Measurements from ENCODE around the gene PAPSS1. TPM values are rescaled to one million over a fixed set of nuclear protein-coding genes. Genes with fewer than 3 reads are reported as not detected.

Gene PAPSS1
- total RNA-seq, 1 donor from 2014 or later: 450 TPM

GRCh38 chr4:107589269-107589668 lies 130.8 kb downstream of the PAPSS1 start:
- H3K4me1 Mint-ChIP-seq (ENCODE audit: unreplicated experiment): no peaks in the 10 kb centered on the region
- H3K27ac Mint-ChIP-seq (ENCODE audit: unreplicated experiment): no peak overlapping the region
- H3K4me3 Mint-ChIP-seq (ENCODE audit: unreplicated experiment): no peak overlapping the region
- TF ChIP-seq CTCF (IDR thresholded peaks at IDR 0.05; ENCODE audit: unreplicated experiment): no peak
- peaks cover 9% of the 10 kb centered on the region for H3K36me3 Mint-ChIP-seq (ENCODE audit: low read depth, unreplicated experiment)
- no peak for DNase-seq (ENCODE audit: low spot score)
- H3K9me3 Mint-ChIP-seq (ENCODE audit: unreplicated experiment): peaks cover 5% of the 10 kb centered on the region
- H3K27me3 Mint-ChIP-seq (ENCODE audit: unreplicated experiment): no peaks in the 10 kb centered on the region

GRCh38 chr4:107586371-107586770 lies 133.7 kb downstream of the PAPSS1 start:
- no peak for TF ChIP-seq CTCF (IDR thresholded peaks at IDR 0.05; ENCODE audit: unreplicated experiment)
- H3K27me3 Mint-ChIP-seq (ENCODE audit: unreplicated experiment): peaks cover 1% of the 10 kb centered on the region
- no peaks in the 10 kb centered on the region for H3K4me1 Mint-ChIP-seq (ENCODE audit: unreplicated experiment)
- H3K27ac Mint-ChIP-seq (ENCODE audit: unreplicated experiment): no peak overlapping the region
- H3K9me3 Mint-ChIP-seq (ENCODE audit: unreplicated experiment): peaks cover 5% of the 10 kb centered on the region
- H3K36me3 Mint-ChIP-seq (ENCODE audit: low read depth, unreplicated experiment): peaks cover 9% of the 10 kb centered on the region
- H3K4me3 Mint-ChIP-seq (ENCODE audit: unreplicated experiment): no peak overlapping the region
- no peak for DNase-seq (ENCODE audit: low spot score)

GRCh38 chr4:107579099-107579498 lies 140.9 kb downstream of the PAPSS1 start:
- peaks cover 1% of the 10 kb centered on the region for H3K27me3 Mint-ChIP-seq (ENCODE audit: unreplicated experiment)
- no peak overlapping the region for H3K27ac Mint-ChIP-seq (ENCODE audit: unreplicated experiment)
- no peaks in the 10 kb centered on the region for H3K4me1 Mint-ChIP-seq (ENCODE audit: unreplicated experiment)
- no peak for DNase-seq (ENCODE audit: low spot score)
- H3K4me3 Mint-ChIP-seq (ENCODE audit: unreplicated experiment): no peak overlapping the region
- H3K36me3 Mint-ChIP-seq (ENCODE audit: low read depth, unreplicated experiment): peaks cover 8% of the 10 kb centered on the region
- H3K9me3 Mint-ChIP-seq (ENCODE audit: unreplicated experiment): no peaks in the 10 kb centered on the region
- no peak for TF ChIP-seq CTCF (IDR thresholded peaks at IDR 0.05; ENCODE audit: unreplicated experiment)

- Mint-ChIP-seq H3K36me3 (ENCODE audit: low read depth, unreplicated experiment) (peaks cover 8% of the 10 kb centered on the region), H3K4me3 (ENCODE audit: unreplicated experiment) (no peak overlapping the region), H3K4me1 (ENCODE audit: unreplicated experiment) (no peaks in the 10 kb centered on the region), H3K9me3 (ENCODE audit: unreplicated experiment) (no peaks in the 10 kb centered on the region), H3K27ac (ENCODE audit: unreplicated experiment) (no peak overlapping the region), H3K27me3 (ENCODE audit: unreplicated experiment) (peaks cover 1% of the 10 kb centered on the region)
- TF ChIP-seq CTCF (IDR thresholded peaks at IDR 0.05; ENCODE audit: unreplicated experiment): no peak
- DNase-seq (ENCODE audit: low spot score): no peak
Measured at GRCh38 chr4:107578321-107578720, 141.7 kb downstream of the PAPSS1 start.

- TF ChIP-seq CTCF (IDR thresholded peaks at IDR 0.05; ENCODE audit: unreplicated experiment): no peak
- H3K27me3 Mint-ChIP-seq (ENCODE audit: unreplicated experiment): peaks cover 1% of the 10 kb centered on the region
- no peak overlapping the region for H3K27ac Mint-ChIP-seq (ENCODE audit: unreplicated experiment)
- no peaks in the 10 kb centered on the region for H3K9me3 Mint-ChIP-seq (ENCODE audit: unreplicated experiment)
- DNase-seq (ENCODE audit: low spot score): no peak
- H3K4me3 Mint-ChIP-seq (ENCODE audit: unreplicated experiment): no peak overlapping the region
- no peaks in the 10 kb centered on the region for H3K4me1 Mint-ChIP-seq (ENCODE audit: unreplicated experiment)
- H3K36me3 Mint-ChIP-seq (ENCODE audit: low read depth, unreplicated experiment): peaks cover 8% of the 10 kb centered on the region
Measured at GRCh38 chr4:107577743-107578142, 142.3 kb downstream of the PAPSS1 start.

Data from endothelial cell (in vitro differentiated cells).